A549 treated with ZK216348 at 1 μM for 4 hours (cell line): ENCODE data around the gene MTA2. TPM values are rescaled to one million over a fixed set of nuclear protein-coding genes. Genes with fewer than 3 reads are reported as not detected.

ENCODE experiments used
- total RNA-seq: library from RNA; stranded (reverse); fragments of 200-300 nt; extraction: Qiagen RNA extraction; gene quantifications from 5 replicates; pipeline ENCODE4 v1.2.3, GENCODE V29; 2022; ENCODE audit warnings: low read depth

MTA2 gene
- 77.4 to 91.6 TPM (median 86.2 TPM) in 5 replicates for total RNA-seq

GRCh38 chr11:62601372-62602140 is at the start of gene MTA2:
Gene MTA2, minus strand, starts transcription at chr11:62601865. Its CDS starts 415 bp downstream, at chr11:62601450.

GRCh38 chr11:62645946-62646824 is 44.5 kb upstream of the MTA2 start, which contains the start of gene GANAB:
Gene GANAB, minus strand, starts transcription at chr11:62646613. Its CDS starts 14 bp downstream, at chr11:62646599.

GRCh38 chr11:62621567-62622470 is 20.2 kb upstream of the MTA2 start, which contains the start of gene B3GAT3:
Gene B3GAT3, minus strand, starts transcription at chr11:62621986. Its CDS starts 39 bp downstream, at chr11:62621947.

GRCh38 chr11:62612366-62613290 is 11.0 kb upstream of the MTA2 start, which contains the start of the genes EML3 and ROM1:
Gene EML3, minus strand, starts transcription at chr11:62612775. Its CDS starts 318 bp downstream, at chr11:62612457.
Gene ROM1, plus strand, starts transcription at chr11:62613257. Its CDS starts 25 bp downstream, at chr11:62613282.

GRCh38 chr11:62591448-62592145 is 10.1 kb downstream of the MTA2 start, which contains the start of gene TUT1:
Gene TUT1, minus strand, starts transcription at chr11:62591523. Its CDS starts 38 bp downstream, at chr11:62591485.

GRCh38 chr11:62573592-62574362 is 27.9 kb downstream of the MTA2 start, which contains the start of gene EEF1G:
Gene EEF1G, minus strand, starts transcription at chr11:62573891. Its CDS starts 49 bp downstream, at chr11:62573842.

GRCh38 chr11:62546244-62546928 is 55.3 kb downstream of the MTA2 start, which contains the start of gene AHNAK:
Gene AHNAK, minus strand, starts transcription at chr11:62546806. Its CDS starts 10,708 bp downstream, at chr11:62536098.

Other genes with a start within 250 kb of the MTA2 start
- not detected in 5 replicates for gene SCGB1A1, start 182.8 kb downstream of the MTA2 start, total RNA-seq
- gene AHNAK, start 55.1 kb downstream of the MTA2 start, total RNA-seq = 237 to 338 TPM (median 298 TPM) in 5 replicates
- gene EEF1G, start 28.0 kb downstream of the MTA2 start, total RNA-seq = 1,887 to 2,053 TPM (median 2,011 TPM) in 5 replicates
- gene TUT1, start 10.3 kb downstream of the MTA2 start, total RNA-seq = 7.8 to 17.7 TPM (median 15.1 TPM) in 5 replicates
- gene EML3, start 10.9 kb upstream of the MTA2 start, total RNA-seq = 13.5 to 30.1 TPM (median 26.2 TPM) in 5 replicates
- 3.5 to 4.8 TPM (median 4.4 TPM) in 5 replicates for gene ROM1, start 11.4 kb upstream of the MTA2 start, total RNA-seq
- gene B3GAT3, start 20.1 kb upstream of the MTA2 start, total RNA-seq = 30.1 to 56.7 TPM (median 52.1 TPM) in 5 replicates
- gene GANAB, start 44.7 kb upstream of the MTA2 start, total RNA-seq = 200 to 293 TPM (median 267 TPM) in 5 replicates
- gene INTS5, start 51.4 kb upstream of the MTA2 start, total RNA-seq = 12.9 to 22.4 TPM (median 21.3 TPM) in 5 replicates
- 124 to 164 TPM (median 134 TPM) in 5 replicates for gene C11orf98, start 63.3 kb upstream of the MTA2 start, total RNA-seq
- gene CSKMT, start 63.4 kb upstream of the MTA2 start, total RNA-seq = 5.8 to 16.2 TPM (median 12.6 TPM) in 5 replicates
- gene UQCC3, start 69.8 kb upstream of the MTA2 start, total RNA-seq = 25.4 to 39.4 TPM (median 34.5 TPM) in 5 replicates
- gene LBHD1, start 70.4 kb upstream of the MTA2 start, total RNA-seq = 4.8 to 5.3 TPM (median 5.0 TPM) in 5 replicates
- 89.4 to 131 TPM (median 123 TPM) in 5 replicates for gene UBXN1, start 77.2 kb upstream of the MTA2 start, total RNA-seq
- gene LRRN4CL, start 87.7 kb upstream of the MTA2 start, total RNA-seq = 0.09 to 0.25 TPM (median 0.14 TPM) in 3 of 5 replicates, not detected in the others
- gene BSCL2, start 105.6 kb upstream of the MTA2 start, total RNA-seq = 49.0 to 86.5 TPM (median 71.5 TPM) in 5 replicates
- not detected in 5 replicates for gene GNG3, start 105.8 kb upstream of the MTA2 start, total RNA-seq
- gene HNRNPUL2, start 125.6 kb upstream of the MTA2 start, total RNA-seq = 40.2 to 45.6 TPM (median 42.8 TPM) in 5 replicates
- gene TTC9C, start 126.6 kb upstream of the MTA2 start, total RNA-seq = 30.4 to 34.7 TPM (median 33.1 TPM) in 5 replicates
- 1.1 to 1.8 TPM (median 1.6 TPM) in 5 replicates for gene ZBTB3, start 152.3 kb upstream of the MTA2 start, total RNA-seq
- gene POLR2G, start 159.7 kb upstream of the MTA2 start, total RNA-seq = 170 to 201 TPM (median 175 TPM) in 5 replicates
- gene TAF6L, start 169.5 kb upstream of the MTA2 start, total RNA-seq = 11.3 to 18.0 TPM (median 15.4 TPM) in 5 replicates
- 53.3 to 97.0 TPM (median 86.6 TPM) in 5 replicates for gene TMEM179B, start 185.5 kb upstream of the MTA2 start, total RNA-seq
- 16.2 to 32.5 TPM (median 26.9 TPM) in 5 replicates for gene TMEM223, start 190.1 kb upstream of the MTA2 start, total RNA-seq
- 39.8 to 58.2 TPM (median 53.4 TPM) in 5 replicates for gene NXF1, start 203.6 kb upstream of the MTA2 start, total RNA-seq
- gene STX5, start 230.2 kb upstream of the MTA2 start, total RNA-seq = 19.1 to 25.0 TPM (median 24.7 TPM) in 5 replicates
- gene TEX54, start 231.0 kb upstream of the MTA2 start, total RNA-seq = not detected in 5 replicates
- gene WDR74, start 237.7 kb upstream of the MTA2 start, total RNA-seq = 61.5 to 84.6 TPM (median 81.8 TPM) in 5 replicates